AG08395 (cell line): Measurements from ENCODE around the gene SLC10A4.

ENCODE experiments used
- DNase-seq: peaks from one replicate; pipeline ENCODE4 v3.0.0; 2012; ENCODE audit warnings: mixed read lengths, low spot score

The SLC10A4 gene

GRCh38 chr4:48490012-48490679, 7.0 kb downstream of the SLC10A4 start, which contains the start of gene ZAR1:
TSS of gene ZAR1 (plus strand) at chr4:48490252. CDS start at chr4:48490292, 40 bp downstream.
- DNase-seq: no peak

- no peak for DNase-seq
Measured at GRCh38 chr4:48490680-48491513, 7.8 kb downstream of the SLC10A4 start.

DNA sequence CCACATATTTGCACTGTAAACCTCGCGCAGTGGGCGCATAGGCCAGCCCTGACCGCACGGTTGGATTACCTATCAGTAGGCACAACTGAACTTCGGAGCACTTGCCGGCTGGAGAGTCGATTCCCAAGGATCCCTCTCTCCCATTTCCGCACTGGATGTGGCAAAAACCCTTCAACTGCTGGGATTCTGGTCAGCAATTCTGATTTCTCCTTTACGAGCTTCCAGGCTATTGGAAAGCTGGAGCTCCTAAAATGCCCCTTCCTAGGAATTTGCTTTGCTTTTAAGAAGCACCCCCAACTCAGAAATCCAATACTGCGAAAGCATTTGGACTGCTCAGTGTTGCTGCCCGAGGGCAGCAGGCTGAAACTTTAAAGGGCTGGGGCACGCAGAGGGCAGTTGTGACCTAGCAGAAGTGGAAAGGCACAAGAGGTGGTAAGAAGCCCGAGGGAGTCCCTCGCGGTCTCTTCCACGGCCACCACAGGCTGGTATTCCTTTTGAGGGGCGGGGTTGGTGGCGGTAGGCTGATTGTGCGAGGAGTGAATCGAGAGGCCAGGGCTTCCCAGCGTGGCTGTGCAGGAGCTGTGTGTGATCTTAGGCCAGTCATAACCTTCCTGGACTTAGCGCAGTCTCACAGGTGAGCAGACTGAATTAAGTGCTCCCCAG, 8.5 kb downstream of the SLC10A4 start:
- DNase-seq: no peak

DNA sequence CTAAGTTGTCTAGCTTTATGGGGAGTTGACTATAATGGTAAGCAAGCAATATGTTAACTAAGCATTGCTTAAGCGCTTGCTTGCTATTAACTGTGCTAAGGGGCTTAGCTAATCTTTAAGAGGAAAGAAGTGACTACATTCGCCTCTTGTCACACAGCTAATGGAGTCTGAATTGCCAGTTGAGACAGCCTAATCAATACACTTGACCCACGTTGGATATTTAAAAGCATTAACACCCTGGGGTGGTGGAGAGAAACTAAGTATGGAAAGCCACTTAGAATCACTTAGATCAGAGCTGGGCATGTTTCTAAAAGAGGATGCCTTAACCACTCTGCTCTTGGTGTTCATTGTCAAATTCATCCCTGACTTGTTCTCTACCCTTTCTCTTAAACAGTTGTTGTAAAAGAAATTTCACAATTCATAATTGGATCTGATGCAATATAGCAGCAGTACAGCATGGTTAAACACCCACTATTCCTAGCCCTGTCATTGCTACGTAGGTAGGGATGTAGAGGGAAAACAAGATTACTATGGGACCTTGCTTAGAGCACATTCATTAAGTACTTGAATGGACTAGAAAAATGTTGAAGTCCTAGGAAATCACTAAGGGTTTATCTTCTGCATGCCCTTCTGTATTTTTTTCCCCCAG, 10.4 kb downstream of the SLC10A4 start:
- no peak for DNase-seq

- DNase-seq: no peak
Measured at GRCh38 chr4:48495941-48496340, 12.8 kb downstream of the SLC10A4 start.

- DNase-seq: no peak
Measured at GRCh38 chr4:48498895-48499294, 15.8 kb downstream of the SLC10A4 start.

DNA sequence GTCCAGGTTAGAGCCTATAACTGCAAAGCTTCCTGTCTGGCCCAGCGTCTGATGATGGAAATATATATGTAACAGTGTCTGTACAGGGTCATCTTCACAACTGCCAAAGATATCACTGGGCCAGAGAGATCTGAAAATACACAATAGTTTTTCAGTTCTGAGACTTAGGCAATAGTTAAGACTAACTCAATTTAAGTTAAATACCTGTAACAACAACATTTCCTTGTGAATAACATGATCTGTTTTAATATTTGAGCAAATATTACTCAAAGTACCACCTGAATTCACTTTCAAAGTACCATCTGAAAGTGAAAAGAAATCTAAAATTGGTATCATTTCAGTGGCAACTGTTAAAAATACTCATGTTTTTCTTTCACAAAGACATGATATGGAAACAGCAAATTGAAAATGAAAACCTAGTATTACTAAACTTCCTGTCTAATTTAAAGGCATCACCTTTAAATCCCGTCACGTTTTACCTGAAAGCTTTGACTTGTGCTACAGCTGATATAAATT, 16.5 kb downstream of the SLC10A4 start:
- DNase-seq: no peak

GRCh38 chr4:48503233-48504025, 20.3 kb downstream of the SLC10A4 start:
- no peak for DNase-seq

DNA sequence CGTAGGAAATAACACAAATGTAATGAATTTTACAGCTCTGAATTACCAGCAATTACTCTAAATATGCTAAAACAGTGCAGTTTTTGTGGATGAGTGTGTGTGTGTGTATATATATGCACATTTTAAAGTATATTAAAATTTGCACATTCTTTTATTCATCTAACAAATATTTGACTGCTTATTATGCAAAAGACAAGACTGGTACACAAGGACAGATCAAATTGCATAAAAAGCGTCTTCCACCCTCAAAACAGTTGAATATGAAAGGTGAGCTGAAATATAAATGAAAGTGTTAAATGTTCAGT, 20.8 kb downstream of the SLC10A4 start:
- DNase-seq: no peak

- no peak for DNase-seq
Measured at GRCh38 chr4:48504352-48504751, 21.2 kb downstream of the SLC10A4 start.

DNA sequence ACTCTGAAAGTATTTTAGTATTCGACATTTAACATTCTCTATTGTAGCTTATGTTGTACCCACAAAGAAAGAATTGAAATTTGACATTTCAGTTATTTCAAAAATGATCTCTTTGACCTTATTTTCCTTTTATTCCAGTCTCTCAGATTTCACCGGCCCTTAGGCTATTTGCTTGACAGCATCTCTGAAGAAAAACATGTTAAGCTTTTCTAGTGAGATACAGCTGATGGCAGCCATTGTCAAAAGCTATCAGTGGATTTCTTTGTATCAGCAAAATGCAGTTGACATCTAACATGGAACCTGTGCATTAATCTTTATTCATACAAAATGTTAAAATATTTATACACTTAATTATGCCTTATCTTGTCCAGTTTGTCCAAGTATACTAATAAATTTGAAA, 23.6 kb downstream of the SLC10A4 start:
- DNase-seq: no peak

DNA sequence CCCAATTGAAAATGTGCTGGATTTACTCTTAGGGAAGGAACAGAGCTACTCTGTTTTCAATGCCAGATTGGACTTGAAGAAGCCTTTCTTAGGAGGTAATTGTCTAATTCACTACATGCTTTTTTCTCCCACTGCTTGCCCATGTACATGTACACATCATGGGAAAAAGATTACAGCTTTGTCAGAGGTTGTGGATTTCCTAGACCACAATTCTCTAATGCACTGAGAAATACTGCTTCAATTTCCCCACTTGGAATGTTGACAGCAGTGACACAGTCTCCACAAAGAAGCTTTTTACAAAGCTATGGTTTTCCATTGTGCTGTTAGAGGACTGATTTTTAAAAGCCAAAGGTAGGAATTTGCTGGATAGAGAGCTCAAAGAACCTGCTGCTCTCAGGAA, 26.4 kb downstream of the SLC10A4 start:
- no peak for DNase-seq

DNA sequence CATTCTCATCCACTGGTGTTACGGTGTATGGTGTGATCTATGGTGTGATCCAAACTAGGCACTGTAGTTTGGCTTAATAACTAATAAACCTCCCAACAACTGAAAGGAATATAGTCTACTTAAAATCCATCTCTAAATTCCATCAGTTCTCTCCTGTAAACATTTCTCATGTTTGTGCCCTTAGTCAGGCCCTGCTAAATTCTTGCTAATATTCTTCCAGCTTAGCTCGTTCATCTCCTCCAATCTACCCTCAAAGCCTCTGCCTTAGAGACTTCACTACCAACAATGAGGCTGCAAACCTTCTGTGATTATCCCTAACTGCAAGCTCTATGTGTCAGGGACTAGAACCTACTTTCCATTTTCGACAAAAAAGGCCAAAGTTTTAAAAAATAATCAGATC, 35.0 kb downstream of the SLC10A4 start:
- no peak for DNase-seq

- no peak for DNase-seq
Measured at GRCh38 chr4:48526406-48526805, 43.3 kb downstream of the SLC10A4 start.

GRCh38 chr4:48538358-48538757, 55.2 kb downstream of the SLC10A4 start:
- no peak for DNase-seq
